NCI-H526 (cell line): ENCODE measurements around the gene RBCK1.

Experiments used
- DNase-seq, 2 experiments: peaks; one replicate each; lab custom pipeline; 2025; lab: John Stamatoyannopoulos, UW

The RBCK1 gene

GRCh38 chr20:418858-419365 lies 10.8 kb downstream of the RBCK1 start:
- DNase-seq = no peak

- DNase-seq = peak; percentile 92 to 99
These were observed 11.6 kb downstream of the RBCK1 start for GRCh38 chr20:419556-420165.

GRCh38 chr20:420166-420620 lies 12.1 kb downstream of the RBCK1 start:
- DNase-seq = peak in 1 of 2 experiments; percentile 45

- peak; percentile 67 to 96 for DNase-seq
These were observed 12.8 kb downstream of the RBCK1 start for GRCh38 chr20:420721-421574.

GRCh38 chr20:421685-422250 lies 13.7 kb downstream of the RBCK1 start:
- no peak for DNase-seq

GRCh38 chr20:426566-426965 lies 18.5 kb downstream of the RBCK1 start:
- no peak for DNase-seq

- DNase-seq = no peak
These were observed 19.3 kb downstream of the RBCK1 start for GRCh38 chr20:427401-427800.

GRCh38 chr20:427849-428657 lies 20.0 kb downstream of the RBCK1 start:
- DNase-seq = no peak

GRCh38 chr20:428658-429200 lies 20.6 kb downstream of the RBCK1 start:
- peak in 1 of 2 experiments; percentile 46 for DNase-seq

GRCh38 chr20:430091-430999 lies 22.2 kb downstream of the RBCK1 start:
- no peak for DNase-seq

GRCh38 chr20:431012-431904 lies 23.2 kb downstream of the RBCK1 start:
- peak; percentile 76 to 94 for DNase-seq

GRCh38 chr20:432208-432607 lies 24.1 kb downstream of the RBCK1 start:
- no peak for DNase-seq

GRCh38 chr20:432677-433299 lies 24.7 kb downstream of the RBCK1 start:
- DNase-seq = no peak

- no peak for DNase-seq
These were observed 25.3 kb downstream of the RBCK1 start for GRCh38 chr20:433300-433975.

- DNase-seq = peak in 1 of 2 experiments; percentile 44
These were observed 26.1 kb downstream of the RBCK1 start for GRCh38 chr20:434221-434620.

GRCh38 chr20:434661-435419 lies 26.7 kb downstream of the RBCK1 start:
- peak in 1 of 2 experiments; percentile 37 for DNase-seq

- DNase-seq = no peak
These were observed 27.5 kb downstream of the RBCK1 start for GRCh38 chr20:435558-435957.

- DNase-seq = no peak
These were observed 28.4 kb downstream of the RBCK1 start for GRCh38 chr20:436476-436875.
